Epithelial cell of esophagus (primary cell): ENCODE data around the gene DIAPH3.

Experiments
- DNase-seq: peaks from one replicate; pipeline ENCODE4 v3.0.0; 2010; ENCODE audit warnings: low read depth
- H3K4me3 ChIP-seq: 2 replicates; pipeline ENCODE4 v1.5.1; 2011; ENCODE audit warnings: mild to moderate bottlenecking, low read length, control low read depth
- TF ChIP-seq, protein P1 (sequence below): IDR thresholded peaks from 2 replicates; pipeline ENCODE4 v1.5.1; 2011; ENCODE audit warnings: low read depth, mild to moderate bottlenecking, low read length, control low read depth, inconsistent platforms; ENCODE audit not compliant: insufficient read depth; ENCODE audit errors: missing control alignments

Gene DIAPH3

DNA sequence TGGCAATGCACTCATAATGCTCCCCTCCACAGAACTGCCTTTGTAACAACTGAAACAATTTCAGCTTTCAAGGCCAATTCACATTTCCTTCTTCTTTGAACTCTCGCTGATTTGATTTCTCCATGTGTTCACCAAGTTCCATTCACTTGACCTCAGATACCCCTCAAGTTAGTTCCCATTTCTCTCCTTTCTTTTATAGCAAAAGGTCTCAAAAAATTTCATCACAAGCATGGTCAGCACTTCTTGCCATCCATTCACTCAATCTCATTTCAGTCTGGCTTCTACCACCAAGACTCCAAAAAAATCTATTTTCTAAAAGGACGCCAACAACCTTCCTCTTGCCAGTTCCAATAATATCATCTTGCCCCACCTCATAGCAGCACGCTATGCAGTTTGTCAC is 135.7 kb downstream of the DIAPH3 start:
- no peak for DNase-seq
- TF ChIP-seq, protein P1, sequence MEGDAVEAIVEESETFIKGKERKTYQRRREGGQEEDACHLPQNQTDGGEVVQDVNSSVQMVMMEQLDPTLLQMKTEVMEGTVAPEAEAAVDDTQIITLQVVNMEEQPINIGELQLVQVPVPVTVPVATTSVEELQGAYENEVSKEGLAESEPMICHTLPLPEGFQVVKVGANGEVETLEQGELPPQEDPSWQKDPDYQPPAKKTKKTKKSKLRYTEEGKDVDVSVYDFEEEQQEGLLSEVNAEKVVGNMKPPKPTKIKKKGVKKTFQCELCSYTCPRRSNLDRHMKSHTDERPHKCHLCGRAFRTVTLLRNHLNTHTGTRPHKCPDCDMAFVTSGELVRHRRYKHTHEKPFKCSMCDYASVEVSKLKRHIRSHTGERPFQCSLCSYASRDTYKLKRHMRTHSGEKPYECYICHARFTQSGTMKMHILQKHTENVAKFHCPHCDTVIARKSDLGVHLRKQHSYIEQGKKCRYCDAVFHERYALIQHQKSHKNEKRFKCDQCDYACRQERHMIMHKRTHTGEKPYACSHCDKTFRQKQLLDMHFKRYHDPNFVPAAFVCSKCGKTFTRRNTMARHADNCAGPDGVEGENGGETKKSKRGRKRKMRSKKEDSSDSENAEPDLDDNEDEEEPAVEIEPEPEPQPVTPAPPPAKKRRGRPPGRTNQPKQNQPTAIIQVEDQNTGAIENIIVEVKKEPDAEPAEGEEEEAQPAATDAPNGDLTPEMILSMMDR = no peak
- H3K4me3 ChIP-seq = no peak overlapping the region

GRCh38 chr13:60026286-60026685 is 137.4 kb downstream of the DIAPH3 start:
- DNase-seq = no peak
- TF ChIP-seq, protein P1 = no peak
- H3K4me3 ChIP-seq = no peak overlapping the region

DNA sequence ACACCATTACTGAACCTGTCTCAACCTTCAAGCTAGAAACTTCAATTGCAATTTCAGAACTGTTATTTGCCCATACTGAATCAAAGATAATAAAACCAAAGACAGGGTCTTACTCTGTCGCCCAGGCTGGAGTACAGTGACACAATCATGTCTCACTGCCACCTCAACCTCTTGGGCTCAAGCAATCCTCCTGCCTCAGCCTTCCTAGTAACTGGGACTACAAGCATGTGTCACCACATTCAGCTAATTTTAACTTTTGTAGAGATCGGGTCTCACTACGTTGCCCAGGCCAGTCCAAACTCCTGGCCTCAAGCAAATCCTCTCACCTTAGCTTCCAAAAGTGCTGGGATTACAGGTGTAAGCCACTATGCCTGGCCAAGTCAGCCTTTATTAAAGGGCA is 143.4 kb downstream of the DIAPH3 start:
- no peak overlapping the region for H3K4me3 ChIP-seq
- no peak for DNase-seq
- TF ChIP-seq, protein P1 = no peak

DNA sequence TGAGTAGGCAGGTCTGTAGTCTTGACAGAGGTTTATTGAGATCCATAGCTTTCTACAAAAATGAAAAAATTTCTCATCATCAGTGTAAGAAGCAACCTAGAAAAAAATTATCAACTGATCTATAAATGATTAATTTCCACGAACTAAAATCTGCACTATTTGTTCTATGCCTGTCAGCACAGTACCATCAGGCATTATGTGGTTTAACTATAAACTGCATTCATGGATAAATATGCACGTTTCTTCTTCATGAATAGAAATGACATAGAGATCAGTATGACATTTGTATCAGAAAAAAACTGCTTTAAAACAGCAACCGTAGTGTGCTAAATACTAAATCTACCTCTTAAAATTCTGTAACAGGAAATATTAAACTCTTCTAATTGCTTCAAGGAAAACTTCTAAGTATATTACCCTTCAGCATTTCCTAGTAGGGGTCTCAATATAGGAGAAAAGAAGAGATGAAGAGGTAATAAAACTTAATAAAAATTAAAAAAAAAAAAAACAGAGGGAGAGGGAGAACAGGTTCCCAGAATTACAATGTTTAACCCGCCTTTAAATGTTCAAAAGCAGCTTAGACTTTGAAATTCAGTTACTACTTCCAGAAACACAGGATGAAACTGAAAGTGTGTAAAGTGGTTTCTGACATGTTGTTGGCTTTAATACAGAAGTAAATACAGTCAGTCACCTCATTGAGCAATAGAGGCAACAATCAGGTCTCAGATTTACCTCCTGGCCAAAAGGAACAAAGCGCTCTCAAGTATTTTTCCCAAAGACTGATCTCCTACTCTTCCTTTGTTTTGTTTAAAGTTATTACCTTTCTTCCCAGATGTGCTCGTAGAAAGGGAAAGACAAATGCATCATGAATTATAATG is 144.4 kb downstream of the DIAPH3 start:
- no peak overlapping the region for H3K4me3 ChIP-seq
- DNase-seq = peak; percentile 75
- TF ChIP-seq, protein P1 = no peak

DNA sequence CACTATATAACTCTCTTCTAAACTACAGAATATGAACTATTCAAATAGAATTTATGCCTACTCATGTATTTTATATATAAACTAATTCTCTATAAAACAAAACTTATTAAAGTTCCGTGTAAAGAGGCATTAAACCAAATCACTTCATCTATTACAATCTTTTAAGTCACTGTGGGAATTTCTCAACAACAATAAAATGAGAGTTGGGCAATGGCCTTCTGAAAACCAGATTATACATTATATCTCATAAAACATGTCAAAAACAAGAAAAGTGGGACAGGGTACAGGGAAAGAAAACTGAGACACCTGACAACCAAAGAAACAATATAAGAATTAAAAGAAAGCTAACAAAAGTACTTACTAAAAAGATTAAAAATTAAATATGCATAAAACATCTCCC is 145.2 kb downstream of the DIAPH3 start:
- no peak overlapping the region for H3K4me3 ChIP-seq
- TF ChIP-seq, protein P1 = no peak
- no peak for DNase-seq

DNA sequence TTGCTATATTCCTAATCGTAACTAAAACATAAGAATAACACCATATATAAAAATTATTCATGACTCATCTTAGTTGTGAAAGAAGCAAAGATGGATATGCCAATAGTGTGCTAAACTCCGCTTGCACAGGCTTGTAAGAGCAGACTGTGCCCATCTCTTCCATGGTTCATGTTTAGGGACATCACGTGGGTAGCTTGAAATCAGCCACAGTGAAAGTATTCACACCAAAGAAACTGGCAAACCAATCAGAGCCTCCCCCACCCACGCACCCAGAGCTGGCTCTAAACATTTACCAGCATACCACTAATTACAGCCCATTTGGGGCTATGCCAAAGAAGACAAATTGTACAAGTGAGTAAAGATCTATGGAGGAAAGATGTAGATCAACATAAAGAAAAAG is 147.5 kb downstream of the DIAPH3 start:
- DNase-seq = peak; percentile 81
- TF ChIP-seq, protein P1 = no peak
- H3K4me3 ChIP-seq = no peak overlapping the region

DNA sequence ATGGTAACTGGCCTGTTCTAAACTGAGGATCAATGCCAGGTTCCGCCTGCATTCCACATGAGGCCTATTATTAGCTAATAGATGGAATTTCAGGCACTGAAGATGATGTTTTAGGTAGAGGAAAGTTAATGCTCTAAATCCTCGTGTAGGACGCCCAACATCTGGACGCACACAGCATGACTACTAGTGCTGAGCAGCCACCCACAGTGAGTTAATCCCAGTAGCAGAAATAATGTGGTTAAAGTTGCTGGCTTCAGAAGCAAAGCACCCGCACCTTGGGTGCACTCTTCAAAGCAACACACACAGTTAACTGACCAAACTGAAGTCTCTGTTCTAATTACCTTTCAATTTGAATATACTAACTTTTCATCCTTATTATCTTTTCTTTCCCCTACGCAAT is 150.6 kb downstream of the DIAPH3 start:
- TF ChIP-seq, protein P1 = no peak

More for the DNA sequence above, 150.6 kb downstream of the DIAPH3 start:
- no peak for DNase-seq
- no peak overlapping the region for H3K4me3 ChIP-seq
